Esophagus muscularis mucosa (tissue), 4 donors: Measurements from ENCODE around the gene B3GNT7. TPM values are rescaled to one million over a fixed set of nuclear protein-coding genes. Genes with fewer than 3 reads are reported as not detected.

Experiments
- DNase-seq: peaks from one replicate; pipeline ENCODE4 v3.0.0-alpha.2; 2017; ENCODE audit errors: extremely low spot score
- H3K27ac ChIP-seq, 4 donors: fragments of 200-600 bp; sonication (generic); replicated peaks in 1 of 4; 1 replicate in 3 of 4; 2 replicates in 1 of 4; pipeline ENCODE4 v1.5.1; 2016 to 2019; ENCODE audit warnings: mild to moderate bottlenecking in 1 of 4
- H3K27me3 ChIP-seq, 4 donors: fragments of 200-600 bp; sonication (generic); one replicate each; pipeline versions ENCODE4 v1.5.1 to v1.6.0; 2016 to 2019
- H3K36me3 ChIP-seq, 4 donors: fragments of 200-600 bp; sonication (generic); one replicate each; pipeline ENCODE4 v1.5.1; 2016 to 2019
- H3K4me1 ChIP-seq, 4 donors: fragments of 200-600 bp; sonication (generic); one replicate each; pipeline ENCODE4 v1.5.1; 2016 to 2019
- H3K4me3 ChIP-seq, 4 donors: fragments of 200-600 bp; sonication (generic); 1 replicate in 2 of 4; 2 replicates in 2 of 4; pipeline ENCODE4 v1.5.1; 2016 to 2019; ENCODE audit warnings: mild to moderate bottlenecking in 4 of 4, moderate library complexity in 1 of 4
- H3K9me3 ChIP-seq, 4 donors: fragments of 200-600 bp; sonication (generic); 1 replicate in 3 of 4; 2 replicates in 1 of 4; pipeline ENCODE4 v1.5.1; 2016 to 2019
- CTCF ChIP-seq, 3 experiments: fragments of 200-600 bp in 2 of 3; fragments of 450-650 bp in 1 of 3; sonication (generic) in 2 of 3; IDR thresholded peaks; one replicate each; pipeline ENCODE4 v1.5.1; 2017 to 2019; ENCODE audit warnings: antibody characterized with exemption in 3 of 3, mild to moderate bottlenecking in 2 of 3, moderate library complexity in 1 of 3
- EP300 ChIP-seq: sonication (generic); formaldehyde crosslinking; IDR thresholded peaks from one replicate; pipeline ENCODE4 v1.6.1; 2017; ENCODE audit warnings: antibody characterized with exemption
- POLR2A ChIP-seq: fragments of 450-650 bp; IDR thresholded peaks from one replicate; pipeline ENCODE4 v1.6.1; 2017; ENCODE audit warnings: antibody characterized with exemption, moderate library complexity, mild to moderate bottlenecking, low read depth
- POLR2AphosphoS5 ChIP-seq, 2 donors: sonication (generic); formaldehyde crosslinking; IDR thresholded peaks; one replicate each; pipeline ENCODE4 v1.6.1; 2017; ENCODE audit warnings: antibody characterized with exemption in 2 of 2
- WGBS: methylation state at CpG from one replicate; pipeline ENCODE4 v1.1.5; 2018; 5-methylcytosine and 5-hydroxymethylcytosine counted together
- intact Hi-C: fragments of 100-400 bp; cut with DNase I; formaldehyde crosslinking; loops from one replicate; pipeline ENCODE4 v1.15.1; 2023
- total RNA-seq, 4 donors: library from RNA; depleted of rRNA; stranded (reverse); fragments of >200 nt; gene quantifications; one replicate each; pipeline versions ENCODE4 v1.1.0 to v1.2.1, GENCODE V29; 2016

The B3GNT7 gene
- total RNA-seq, 4 donors from 2014 or later: 3.7 to 7.0 (median 4.5) TPM

GRCh38 chr2:231370749-231371429 is 24.6 kb upstream of the B3GNT7 start:
- intact Hi-C loops: no loop called here
- WGBS: 96% methylated on average over 13 of the region's 21 CpGs
- H3K4me3 ChIP-seq: no peak overlapping the region
- H3K4me1 ChIP-seq: peaks cover 0 to 7% (median 0%) of the 10 kb centered on the region in 4 donors
- DNase-seq: no peak
- H3K36me3 ChIP-seq: peaks cover 0 to 50% (median 23%) of the 10 kb centered on the region in 4 donors
- TF ChIP-seq POLR2A (no peak), CTCF (IDR thresholded peaks at IDR 0.05) (no peak), EP300 (no peak), POLR2AphosphoS5 (IDR thresholded peaks at IDR 0.05) (no peak)
- no peak overlapping the region for H3K27ac ChIP-seq
- no peaks in the 10 kb centered on the region for H3K27me3 ChIP-seq
- H3K9me3 ChIP-seq: no peaks in the 10 kb centered on the region

- H3K4me3 ChIP-seq: no peak overlapping the region
- H3K27ac ChIP-seq: no peak overlapping the region
- intact Hi-C loops: no loop called here
- no peaks in the 10 kb centered on the region for H3K9me3 ChIP-seq
- no peak for DNase-seq
- H3K4me1 ChIP-seq: peaks cover 0 to 7% (median 0%) of the 10 kb centered on the region in 4 donors
- H3K36me3 ChIP-seq: peaks cover 0 to 50% (median 23%) of the 10 kb centered on the region in 4 donors
- WGBS: 93% methylated on average over 3 of the region's 13 CpGs
- TF ChIP-seq POLR2A (no peak), EP300 (no peak), CTCF (IDR thresholded peaks at IDR 0.05) (no peak)
- no peaks in the 10 kb centered on the region for H3K27me3 ChIP-seq
Observed at GRCh38 chr2:231371430-231372054, 24.0 kb upstream of the B3GNT7 start.

- peaks cover 0 to 7% (median 0%) of the 10 kb centered on the region in 4 donors for H3K4me1 ChIP-seq
- H3K27me3 ChIP-seq: no peaks in the 10 kb centered on the region
- intact Hi-C loops: no loop called here
- H3K27ac ChIP-seq: no peak overlapping the region
- no peak overlapping the region for H3K4me3 ChIP-seq
- 89% methylated on average over 5 of the region's 7 CpGs for WGBS
- no peaks in the 10 kb centered on the region for H3K9me3 ChIP-seq
- no peak for DNase-seq
- H3K36me3 ChIP-seq: peaks cover 0 to 47% (median 21%) of the 10 kb centered on the region in 4 donors
- TF ChIP-seq POLR2AphosphoS5 (IDR thresholded peaks at IDR 0.05) (no peak), CTCF (IDR thresholded peaks at IDR 0.05) (no peak), EP300 (no peak), POLR2A (no peak)
Observed at GRCh38 chr2:231372326-231372725, 23.2 kb upstream of the B3GNT7 start.

GRCh38 chr2:231373184-231373583 is 22.3 kb upstream of the B3GNT7 start:
- Histone ChIP-seq H3K4me1 (peaks cover 0 to 7% (median 0%) of the 10 kb centered on the region in 4 donors), H3K9me3 (no peaks in the 10 kb centered on the region), H3K36me3 (peaks cover 0 to 46% (median 21%) of the 10 kb centered on the region in 4 donors), H3K27ac (no peak overlapping the region), H3K27me3 (no peaks in the 10 kb centered on the region), H3K4me3 (no peak overlapping the region)
- TF ChIP-seq EP300: no peak
- TF ChIP-seq POLR2A: no peak
- TF ChIP-seq CTCF (IDR thresholded peaks at IDR 0.05): no peak
- TF ChIP-seq POLR2AphosphoS5 (IDR thresholded peaks at IDR 0.05): no peak
- DNase-seq: no peak
- intact Hi-C loops: no loop called here
- WGBS: 83% methylated on average over 8 of the region's 8 CpGs
